ENCODE results near the gene HNRNPA1. TPM values are rescaled to one million over a fixed set of nuclear protein-coding genes. Genes with fewer than 3 reads are reported as not detected.

Gene HNRNPA1
- total and polyA plus RNA-seq, 9 of the 15 experiments (the other 6 are each of a cell fraction or from before 2014, with no cell fraction given), result 1,166 to 2,703 (median 1,815) TPM

Small RNA genes lying within 50 kb of the gene (small RNA-seq; reads per million reads assigned to genes)
- gene RN7SL390P (not detected), gene RNU6-950P (not detected)

Other genes with a start within 250 kb of the HNRNPA1 start
Only the 7 nearest of the 11 such genes appear.
- 56.4 and 76.2 TPM in 2 replicates for gene SMUG1, start 91.7 kb upstream of the HNRNPA1 start, total RNA-seq (2014; rRNA removed)
- gene SMUG1, start 91.7 kb upstream of the HNRNPA1 start, total RNA-seq (2014; rRNA removed; fragmentation: Illumina TruSeq; extraction: Trizol), result 29.7 and 38.1 TPM in 2 replicates
- gene SMUG1, start 91.7 kb upstream of the HNRNPA1 start, total RNA-seq (2015; rRNA removed; fragmentation: Illumina TruSeq; extraction: Trizol), result 42.5 and 48.4 TPM in 2 replicates
- gene SMUG1, start 91.7 kb upstream of the HNRNPA1 start, total RNA-seq (2021), result 39.4 and 42.4 TPM in 2 replicates
- gene SMUG1, start 91.7 kb upstream of the HNRNPA1 start, polyA plus RNA-seq (2011; rRNA removed), result 46.7 and 52.4 TPM in 2 replicates
- gene SMUG1, start 91.7 kb upstream of the HNRNPA1 start, polyA plus RNA-seq (2014; fragmentation: Illumina TruSeq; extraction: Trizol), result 49.8 and 55.3 TPM in 2 replicates
- gene SMUG1, start 91.7 kb upstream of the HNRNPA1 start, polyA plus RNA-seq (2014; fragmentation: Nextera tagmentation; extraction: Ambion mirVana), result 100 to 1,000 TPM; 106 to 117 TPM
- gene SMUG1, start 91.7 kb upstream of the HNRNPA1 start, polyA plus RNA-seq (2014; rRNA removed), result 56.6 and 84.5 TPM in 2 replicates
- 41.8 and 50.5 TPM in 2 replicates for gene CBX5, start 604 bp upstream of the HNRNPA1 start, total RNA-seq (2014; rRNA removed)
- gene CBX5, start 604 bp upstream of the HNRNPA1 start, total RNA-seq (2014; rRNA removed; fragmentation: Illumina TruSeq; extraction: Trizol), result 80.2 and 106 TPM in 2 replicates
- gene CBX5, start 604 bp upstream of the HNRNPA1 start, total RNA-seq (2015; rRNA removed; fragmentation: Illumina TruSeq; extraction: Trizol), result 55.3 and 60.8 TPM in 2 replicates
- gene CBX5, start 604 bp upstream of the HNRNPA1 start, total RNA-seq (2021), result 72.6 and 82.3 TPM in 2 replicates
- gene CBX5, start 604 bp upstream of the HNRNPA1 start, polyA plus RNA-seq (2011; rRNA removed), result 81.2 and 102 TPM in 2 replicates
- gene CBX5, start 604 bp upstream of the HNRNPA1 start, polyA plus RNA-seq (2014; fragmentation: Illumina TruSeq; extraction: Trizol), result 51.2 and 59.2 TPM in 2 replicates
- 10 to 100 TPM; 49.8 to 53.2 TPM for gene CBX5, start 604 bp upstream of the HNRNPA1 start, polyA plus RNA-seq (2014; fragmentation: Nextera tagmentation; extraction: Ambion mirVana)
- gene CBX5, start 604 bp upstream of the HNRNPA1 start, polyA plus RNA-seq (2014; rRNA removed), result 32.6 and 39.3 TPM in 2 replicates
- gene NFE2, start 20.3 kb downstream of the HNRNPA1 start, total RNA-seq (2014; rRNA removed), result 221 and 269 TPM in 2 replicates
- gene NFE2, start 20.3 kb downstream of the HNRNPA1 start, total RNA-seq (2014; rRNA removed; fragmentation: Illumina TruSeq; extraction: Trizol), result 134 and 157 TPM in 2 replicates
- gene NFE2, start 20.3 kb downstream of the HNRNPA1 start, total RNA-seq (2015; rRNA removed; fragmentation: Illumina TruSeq; extraction: Trizol), result 177 and 178 TPM in 2 replicates
- 244 and 252 TPM in 2 replicates for gene NFE2, start 20.3 kb downstream of the HNRNPA1 start, total RNA-seq (2021)
- 208 TPM in 2 replicates for gene NFE2, start 20.3 kb downstream of the HNRNPA1 start, polyA plus RNA-seq (2011; rRNA removed)
- gene NFE2, start 20.3 kb downstream of the HNRNPA1 start, polyA plus RNA-seq (2014; fragmentation: Illumina TruSeq; extraction: Trizol), result 246 and 282 TPM in 2 replicates
- gene NFE2, start 20.3 kb downstream of the HNRNPA1 start, polyA plus RNA-seq (2014; fragmentation: Nextera tagmentation; extraction: Ambion mirVana), result 10 to 100 TPM; 12.3 to 44.5 TPM
- 225 and 229 TPM in 2 replicates for gene NFE2, start 20.3 kb downstream of the HNRNPA1 start, polyA plus RNA-seq (2014; rRNA removed)
- gene COPZ1, start 44.4 kb downstream of the HNRNPA1 start, total RNA-seq (2014; rRNA removed), result 137 and 157 TPM in 2 replicates
- 233 and 284 TPM in 2 replicates for gene COPZ1, start 44.4 kb downstream of the HNRNPA1 start, total RNA-seq (2014; rRNA removed; fragmentation: Illumina TruSeq; extraction: Trizol)
- 142 and 156 TPM in 2 replicates for gene COPZ1, start 44.4 kb downstream of the HNRNPA1 start, total RNA-seq (2015; rRNA removed; fragmentation: Illumina TruSeq; extraction: Trizol)
- gene COPZ1, start 44.4 kb downstream of the HNRNPA1 start, total RNA-seq (2021), result 187 and 192 TPM in 2 replicates
- gene COPZ1, start 44.4 kb downstream of the HNRNPA1 start, polyA plus RNA-seq (2011; rRNA removed), result 473 and 482 TPM in 2 replicates
- gene COPZ1, start 44.4 kb downstream of the HNRNPA1 start, polyA plus RNA-seq (2014; fragmentation: Illumina TruSeq; extraction: Trizol), result 277 and 293 TPM in 2 replicates
- 100 to 1,000 TPM; 437 to 487 TPM for gene COPZ1, start 44.4 kb downstream of the HNRNPA1 start, polyA plus RNA-seq (2014; fragmentation: Nextera tagmentation; extraction: Ambion mirVana)
- 177 and 232 TPM in 2 replicates for gene COPZ1, start 44.4 kb downstream of the HNRNPA1 start, polyA plus RNA-seq (2014; rRNA removed)
- 0.16 TPM in 1 of 2 replicates, not detected in the other for gene GPR84, start 83.8 kb downstream of the HNRNPA1 start, total RNA-seq (2014; rRNA removed)
- 0.11 TPM in 1 of 2 replicates, not detected in the other for gene GPR84, start 83.8 kb downstream of the HNRNPA1 start, total RNA-seq (2014; rRNA removed; fragmentation: Illumina TruSeq; extraction: Trizol)
- gene GPR84, start 83.8 kb downstream of the HNRNPA1 start, total RNA-seq (2015; rRNA removed; fragmentation: Illumina TruSeq; extraction: Trizol), result not detected in 2 replicates
- not detected in 2 replicates for gene GPR84, start 83.8 kb downstream of the HNRNPA1 start, total RNA-seq (2021)
- 0.16 TPM in 1 of 2 replicates, not detected in the other for gene GPR84, start 83.8 kb downstream of the HNRNPA1 start, polyA plus RNA-seq (2011; rRNA removed)
- gene GPR84, start 83.8 kb downstream of the HNRNPA1 start, polyA plus RNA-seq (2014; fragmentation: Illumina TruSeq; extraction: Trizol), result 0.10 TPM in 1 of 2 replicates, not detected in the other
- under 1 TPM; 0.07 to 0.18 TPM for gene GPR84, start 83.8 kb downstream of the HNRNPA1 start, polyA plus RNA-seq (2014; fragmentation: Nextera tagmentation; extraction: Ambion mirVana)
- not detected in 2 replicates for gene GPR84, start 83.8 kb downstream of the HNRNPA1 start, polyA plus RNA-seq (2014; rRNA removed)
- 15.9 and 17.7 TPM in 2 replicates for gene ZNF385A, start 104.0 kb downstream of the HNRNPA1 start, total RNA-seq (2014; rRNA removed)
- 3.5 and 3.7 TPM in 2 replicates for gene ZNF385A, start 104.0 kb downstream of the HNRNPA1 start, total RNA-seq (2014; rRNA removed; fragmentation: Illumina TruSeq; extraction: Trizol)
- gene ZNF385A, start 104.0 kb downstream of the HNRNPA1 start, total RNA-seq (2015; rRNA removed; fragmentation: Illumina TruSeq; extraction: Trizol), result 5.9 and 8.7 TPM in 2 replicates
- 96.5 and 111 TPM in 2 replicates for gene ZNF385A, start 104.0 kb downstream of the HNRNPA1 start, total RNA-seq (2021)
- gene ZNF385A, start 104.0 kb downstream of the HNRNPA1 start, polyA plus RNA-seq (2011; rRNA removed), result 7.7 and 15.6 TPM in 2 replicates
- gene ZNF385A, start 104.0 kb downstream of the HNRNPA1 start, polyA plus RNA-seq (2014; fragmentation: Illumina TruSeq; extraction: Trizol), result 65.7 and 88.2 TPM in 2 replicates
- gene ZNF385A, start 104.0 kb downstream of the HNRNPA1 start, polyA plus RNA-seq (2014; fragmentation: Nextera tagmentation; extraction: Ambion mirVana), result 1 to 10 TPM; 1.0 TPM
- 30.3 and 34.6 TPM in 2 replicates for gene ZNF385A, start 104.0 kb downstream of the HNRNPA1 start, polyA plus RNA-seq (2014; rRNA removed)
- 47.4 and 59.0 TPM in 2 replicates for gene ITGA5, start 138.5 kb downstream of the HNRNPA1 start, total RNA-seq (2014; rRNA removed)
- 41.7 and 49.0 TPM in 2 replicates for gene ITGA5, start 138.5 kb downstream of the HNRNPA1 start, total RNA-seq (2014; rRNA removed; fragmentation: Illumina TruSeq; extraction: Trizol)
- 33.7 and 34.5 TPM in 2 replicates for gene ITGA5, start 138.5 kb downstream of the HNRNPA1 start, total RNA-seq (2015; rRNA removed; fragmentation: Illumina TruSeq; extraction: Trizol)
- 71.0 and 75.2 TPM in 2 replicates for gene ITGA5, start 138.5 kb downstream of the HNRNPA1 start, total RNA-seq (2021)
- gene ITGA5, start 138.5 kb downstream of the HNRNPA1 start, polyA plus RNA-seq (2011; rRNA removed), result 55.5 and 114 TPM in 2 replicates
- 82.1 and 82.8 TPM in 2 replicates for gene ITGA5, start 138.5 kb downstream of the HNRNPA1 start, polyA plus RNA-seq (2014; fragmentation: Illumina TruSeq; extraction: Trizol)
- 1 to 10 TPM; 9.1 to 9.2 TPM for gene ITGA5, start 138.5 kb downstream of the HNRNPA1 start, polyA plus RNA-seq (2014; fragmentation: Nextera tagmentation; extraction: Ambion mirVana)
- 34.0 and 36.0 TPM in 2 replicates for gene ITGA5, start 138.5 kb downstream of the HNRNPA1 start, polyA plus RNA-seq (2014; rRNA removed)

Data from K562 (cell line).